ENCODE results near the gene ITPRIPL2. TPM values are rescaled to one million over a fixed set of nuclear protein-coding genes. Genes with fewer than 3 reads are reported as not detected.

Gene ITPRIPL2
- total RNA-seq, 6 experiments from 2014 or later: 12.2 to 23.5 (median 17.7) TPM

DNA sequence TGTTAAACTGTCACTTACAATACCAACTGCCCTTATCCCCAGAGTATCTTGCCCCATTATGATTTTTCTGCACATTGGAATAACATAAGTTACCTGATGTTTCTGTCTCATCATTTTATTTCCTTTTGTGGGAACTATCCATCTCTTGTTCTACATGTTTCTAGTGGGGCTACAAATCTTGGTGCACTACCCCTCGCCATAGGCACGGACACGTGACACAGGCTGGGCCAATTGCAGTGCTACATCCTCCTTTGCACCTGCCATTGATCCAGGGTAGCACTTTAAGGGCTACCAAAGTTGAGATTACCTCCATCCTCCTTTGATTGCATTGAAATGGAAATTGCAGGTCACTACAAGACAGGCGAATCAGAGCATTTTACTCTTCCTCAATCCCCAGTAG lies 40.1 kb downstream of the ITPRIPL2 start:
- no peak for TF ChIP-seq POLR2A (IDR thresholded peaks at IDR 0.05)
- TF ChIP-seq, protein P1, sequence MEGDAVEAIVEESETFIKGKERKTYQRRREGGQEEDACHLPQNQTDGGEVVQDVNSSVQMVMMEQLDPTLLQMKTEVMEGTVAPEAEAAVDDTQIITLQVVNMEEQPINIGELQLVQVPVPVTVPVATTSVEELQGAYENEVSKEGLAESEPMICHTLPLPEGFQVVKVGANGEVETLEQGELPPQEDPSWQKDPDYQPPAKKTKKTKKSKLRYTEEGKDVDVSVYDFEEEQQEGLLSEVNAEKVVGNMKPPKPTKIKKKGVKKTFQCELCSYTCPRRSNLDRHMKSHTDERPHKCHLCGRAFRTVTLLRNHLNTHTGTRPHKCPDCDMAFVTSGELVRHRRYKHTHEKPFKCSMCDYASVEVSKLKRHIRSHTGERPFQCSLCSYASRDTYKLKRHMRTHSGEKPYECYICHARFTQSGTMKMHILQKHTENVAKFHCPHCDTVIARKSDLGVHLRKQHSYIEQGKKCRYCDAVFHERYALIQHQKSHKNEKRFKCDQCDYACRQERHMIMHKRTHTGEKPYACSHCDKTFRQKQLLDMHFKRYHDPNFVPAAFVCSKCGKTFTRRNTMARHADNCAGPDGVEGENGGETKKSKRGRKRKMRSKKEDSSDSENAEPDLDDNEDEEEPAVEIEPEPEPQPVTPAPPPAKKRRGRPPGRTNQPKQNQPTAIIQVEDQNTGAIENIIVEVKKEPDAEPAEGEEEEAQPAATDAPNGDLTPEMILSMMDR (IDR thresholded peaks at IDR 0.05): no peak
- WGBS (ENCODE audit: insufficient coverage, low coverage, low lambda C conversion rate, missing lambda C conversion rate): 49% methylated on average over 4 of the region's 4 CpGs
- Histone ChIP-seq H3K4me1 (no peaks in the 10 kb centered on the region), H3K36me3 (no peaks in the 10 kb centered on the region), H3K9me3 (no peaks in the 10 kb centered on the region), H3K27me3 (no peaks in the 10 kb centered on the region), H3K4me3 (no peak overlapping the region), H3K27ac (no peak overlapping the region)
- no peak for ATAC-seq
- intact Hi-C loops (cut with DNase I): no loop called here
- no peak for DNase-seq

DNA sequence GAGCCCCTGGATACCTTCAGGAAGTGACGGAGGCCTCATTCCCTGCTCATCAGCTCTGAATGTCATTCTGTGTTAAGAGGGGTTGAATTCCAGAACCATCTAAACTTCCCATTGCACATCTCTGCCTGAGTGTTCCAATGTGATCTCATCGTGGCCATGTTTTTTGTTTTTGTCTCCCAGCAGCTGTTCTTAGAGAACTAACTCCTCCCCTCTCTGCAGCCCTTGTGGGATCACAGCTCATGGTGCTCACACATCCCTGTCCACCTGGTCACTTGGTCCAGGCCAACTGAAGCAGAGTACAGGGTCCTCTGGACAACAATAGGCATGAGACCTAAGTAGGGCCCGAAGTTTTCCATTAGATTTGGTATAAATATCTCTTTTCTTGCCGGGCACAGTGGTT lies 48.3 kb downstream of the ITPRIPL2 start:
- 69% methylated on average over 4 of the region's 4 CpGs for WGBS (ENCODE audit: insufficient coverage, low coverage, low lambda C conversion rate, missing lambda C conversion rate)
- no peak overlapping the region for H3K4me3 ChIP-seq
- H3K9me3 ChIP-seq: no peaks in the 10 kb centered on the region
- no peaks in the 10 kb centered on the region for H3K36me3 ChIP-seq
- H3K27me3 ChIP-seq: no peaks in the 10 kb centered on the region
- intact Hi-C loops (cut with DNase I): no loop called here
- H3K27ac ChIP-seq: no peak overlapping the region
- no peaks in the 10 kb centered on the region for H3K4me1 ChIP-seq
- no peak for DNase-seq
- no peak for ATAC-seq
- no peak for TF ChIP-seq POLR2A (IDR thresholded peaks at IDR 0.05)
- TF ChIP-seq, protein P1 (IDR thresholded peaks at IDR 0.05): no peak

DNA sequence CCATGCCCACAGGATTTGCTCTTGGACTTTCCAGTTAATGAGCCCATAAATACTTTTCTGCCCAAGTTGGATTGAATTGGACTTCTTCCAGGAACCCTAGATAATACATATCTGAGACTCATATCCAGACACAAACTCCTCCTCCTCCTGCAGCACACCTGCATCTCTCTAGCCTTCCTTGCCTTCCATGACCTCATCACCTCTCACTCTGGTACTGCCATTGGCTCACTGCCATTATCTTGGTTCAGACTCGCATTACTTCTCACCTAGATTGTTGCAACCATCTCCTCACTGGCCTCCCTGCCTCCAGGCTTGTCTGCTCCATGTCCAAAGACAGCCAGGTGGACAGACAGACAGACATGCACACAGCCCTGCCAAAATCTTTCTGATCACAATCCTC lies 49.5 kb downstream of the ITPRIPL2 start:
- ATAC-seq (no peak), DNase-seq (no peak)
- H3K27ac ChIP-seq: no peak overlapping the region
- H3K36me3 ChIP-seq: no peaks in the 10 kb centered on the region
- intact Hi-C loops (cut with DNase I): no loop called here
- no peaks in the 10 kb centered on the region for H3K9me3 ChIP-seq
- 89% methylated on average over 1 of the region's 1 CpG for WGBS (ENCODE audit: insufficient coverage, low coverage, low lambda C conversion rate, missing lambda C conversion rate)
- H3K4me3 ChIP-seq: no peak overlapping the region
- H3K4me1 ChIP-seq: no peaks in the 10 kb centered on the region
- no peaks in the 10 kb centered on the region for H3K27me3 ChIP-seq
- no peak for TF ChIP-seq POLR2A (IDR thresholded peaks at IDR 0.05)
- TF ChIP-seq, protein P1 (IDR thresholded peaks at IDR 0.05): no peak

DNA sequence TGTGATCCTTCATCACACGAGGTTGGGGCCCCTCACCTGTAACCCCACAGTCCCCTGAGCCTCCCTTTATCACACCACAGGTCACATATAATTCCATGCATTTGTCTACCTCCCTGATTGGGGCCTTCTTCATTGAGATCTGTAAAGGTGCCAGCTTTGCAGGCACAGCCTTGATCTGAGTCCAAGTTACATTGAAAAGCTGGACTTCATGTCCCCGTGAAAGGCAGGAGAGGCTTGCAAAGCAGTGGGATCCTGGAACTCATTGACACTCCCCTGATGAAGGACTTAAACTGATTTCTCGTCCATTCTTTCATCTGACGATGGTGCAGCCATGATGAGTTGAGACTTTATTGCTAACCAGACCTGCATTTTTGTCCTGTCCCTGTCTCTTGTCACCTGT lies 50.5 kb downstream of the ITPRIPL2 start:
- no peaks in the 10 kb centered on the region for H3K27me3 ChIP-seq
- H3K27ac ChIP-seq: no peak overlapping the region
- 50% methylated on average over 4 of the region's 4 CpGs for WGBS (ENCODE audit: insufficient coverage, low coverage, low lambda C conversion rate, missing lambda C conversion rate)
- intact Hi-C loops (cut with DNase I): no loop called here
- H3K36me3 ChIP-seq: no peaks in the 10 kb centered on the region
- no peaks in the 10 kb centered on the region for H3K4me1 ChIP-seq
- no peak for ATAC-seq
- DNase-seq: no peak
- no peaks in the 10 kb centered on the region for H3K9me3 ChIP-seq
- TF ChIP-seq, protein P1 (IDR thresholded peaks at IDR 0.05): no peak
- TF ChIP-seq POLR2A (IDR thresholded peaks at IDR 0.05): no peak
- H3K4me3 ChIP-seq: no peak overlapping the region

DNA sequence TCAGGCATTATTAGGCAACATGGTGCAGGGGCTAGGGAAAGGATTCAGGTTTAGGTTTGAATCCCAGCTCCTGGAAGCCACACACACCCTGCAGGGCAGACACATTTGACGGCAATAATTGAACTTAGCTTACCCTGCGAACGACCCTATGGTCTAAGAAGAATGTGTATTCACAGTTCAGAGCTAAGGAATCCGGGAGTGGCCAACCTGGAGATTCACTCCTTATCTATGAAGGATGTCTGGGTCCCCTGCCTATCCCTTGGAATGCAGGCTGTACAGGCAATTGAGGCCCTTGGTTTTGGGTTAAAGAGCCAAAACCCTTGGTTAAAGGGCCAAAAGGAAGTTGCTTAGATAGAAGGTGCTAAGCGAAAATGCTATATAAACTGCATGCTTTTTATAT lies 51.3 kb downstream of the ITPRIPL2 start:
- Histone ChIP-seq H3K4me1 (no peaks in the 10 kb centered on the region), H3K27me3 (no peaks in the 10 kb centered on the region), H3K36me3 (no peaks in the 10 kb centered on the region), H3K27ac (no peak overlapping the region), H3K9me3 (no peaks in the 10 kb centered on the region), H3K4me3 (no peak overlapping the region)
- intact Hi-C loops (cut with DNase I): loop anchor here (5.0 kb wide), 2 partner anchors 207 to 212 kb away; no protein-coding TSS in a partner anchor
- TF ChIP-seq, protein P1 (IDR thresholded peaks at IDR 0.05): no peak
- no peak for TF ChIP-seq POLR2A (IDR thresholded peaks at IDR 0.05)
- DNase-seq (no peak), ATAC-seq (no peak)
- 47% methylated on average over 2 of the region's 5 CpGs for WGBS (ENCODE audit: insufficient coverage, low coverage, low lambda C conversion rate, missing lambda C conversion rate)

Data from right lobe of liver (tissue), 6 donors.